GM18870 (cell line): Measurements from ENCODE around the gene LATS1.
"Not testable (repeated sequence)": the region's sequence is repeated elsewhere in the genome, so short reads cannot be mapped to it uniquely, and the experiment has no call there.

ENCODE experiments used
- ATAC-seq: cut with Tn5 transposase; IDR thresholded peaks from one replicate; pipeline ENCODE4 v1.9.1; 2021; ENCODE audit warnings: moderate library complexity; ENCODE audit not compliant: unreplicated experiment

LATS1 gene

GRCh38 chr6:149717588-149718458 lies at the start of gene LATS1:
Gene LATS1, minus strand, starts transcription at chr6:149718101. Its CDS starts 15,975 bp downstream, at chr6:149702126.
- peak; percentile 54 for ATAC-seq

GRCh38 chr6:149766156-149766769 lies 48.4 kb upstream of the LATS1 start:
- no peak for ATAC-seq

- no peak for ATAC-seq
Observed at GRCh38 chr6:149763866-149764265, 46.0 kb upstream of the LATS1 start.

- peak; percentile 99 for ATAC-seq
Observed at GRCh38 chr6:149761438-149761837, 43.5 kb upstream of the LATS1 start.

GRCh38 chr6:149756261-149756636 lies 38.3 kb upstream of the LATS1 start:
- ATAC-seq: no peak

GRCh38 chr6:149755300-149756260 lies 37.7 kb upstream of the LATS1 start:
- peak; percentile 71 for ATAC-seq

- ATAC-seq: no peak
Observed at GRCh38 chr6:149754548-149754947, 36.6 kb upstream of the LATS1 start.

GRCh38 chr6:149753374-149753637 lies 35.4 kb upstream of the LATS1 start:
- not testable (repeated sequence) for ATAC-seq

- ATAC-seq: no peak
Observed at GRCh38 chr6:149752600-149753373, 34.9 kb upstream of the LATS1 start.

GRCh38 chr6:149751920-149752319 lies 34.0 kb upstream of the LATS1 start:
- not testable (repeated sequence) for ATAC-seq

GRCh38 chr6:149751239-149751638 lies 33.3 kb upstream of the LATS1 start:
- ATAC-seq: no peak

GRCh38 chr6:149750136-149750609 lies 32.3 kb upstream of the LATS1 start:
- peak; percentile 29 for ATAC-seq

GRCh38 chr6:149749594-149750135 lies 31.8 kb upstream of the LATS1 start, which contains the start of gene PCMT1:
Gene PCMT1, plus strand, starts transcription at chr6:149749741. Its CDS starts 161 bp downstream, at chr6:149749902.
- peak; percentile 70 for ATAC-seq

GRCh38 chr6:149749082-149749593 lies 31.2 kb upstream of the LATS1 start:
- not testable (repeated sequence) for ATAC-seq

GRCh38 chr6:149746147-149746946 lies 28.4 kb upstream of the LATS1 start, which contains the start of gene NUP43:
Gene NUP43, minus strand, starts transcription at chr6:149746529. Its CDS starts 34 bp downstream, at chr6:149746495.
- ATAC-seq: peak; percentile 52

GRCh38 chr6:149745252-149745651 lies 27.4 kb upstream of the LATS1 start:
- not testable (repeated sequence) for ATAC-seq

- ATAC-seq: no peak
Observed at GRCh38 chr6:149734915-149735314, 17.0 kb upstream of the LATS1 start.

- no peak for ATAC-seq
Observed at GRCh38 chr6:149733089-149733720, 15.3 kb upstream of the LATS1 start.
